HG03135 (cell line): Measurements from ENCODE around the gene NFIA.

Experiments
- ATAC-seq: cut with Tn5 transposase; IDR thresholded peaks from one replicate; pipeline ENCODE4 v1.9.1; 2021; ENCODE audit warnings: mild to moderate bottlenecking, moderate library complexity; ENCODE audit not compliant: unreplicated experiment

The NFIA gene

DNA sequence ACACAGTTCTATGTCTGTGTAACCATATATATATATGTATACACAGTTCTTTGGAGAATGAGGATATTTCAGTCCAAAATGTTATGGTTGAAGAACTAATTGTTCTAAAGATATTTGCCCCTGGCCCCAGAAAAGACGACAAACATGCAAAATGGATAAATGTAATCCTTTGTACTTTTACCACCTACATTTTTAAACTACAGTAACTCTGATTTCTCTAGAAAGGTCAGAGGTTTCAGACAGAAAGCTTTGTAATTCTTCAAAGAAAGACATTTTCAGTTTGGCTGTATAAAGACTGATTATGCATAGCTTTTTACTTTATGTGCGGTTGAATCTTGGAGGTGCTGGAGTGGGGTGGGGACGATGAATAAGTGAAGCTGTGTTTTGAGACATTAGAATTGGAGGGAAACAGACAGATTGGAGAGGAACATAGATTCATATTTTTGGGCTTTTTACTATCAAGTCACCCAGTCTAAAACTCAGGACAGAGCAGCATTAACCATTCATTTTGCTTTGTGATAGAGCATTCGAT lies 16.6 kb downstream of the NFIA start:
- no peak for ATAC-seq

- no peak for ATAC-seq
Observed at GRCh38 chr1:61100578-61100977, 18.2 kb downstream of the NFIA start.

DNA sequence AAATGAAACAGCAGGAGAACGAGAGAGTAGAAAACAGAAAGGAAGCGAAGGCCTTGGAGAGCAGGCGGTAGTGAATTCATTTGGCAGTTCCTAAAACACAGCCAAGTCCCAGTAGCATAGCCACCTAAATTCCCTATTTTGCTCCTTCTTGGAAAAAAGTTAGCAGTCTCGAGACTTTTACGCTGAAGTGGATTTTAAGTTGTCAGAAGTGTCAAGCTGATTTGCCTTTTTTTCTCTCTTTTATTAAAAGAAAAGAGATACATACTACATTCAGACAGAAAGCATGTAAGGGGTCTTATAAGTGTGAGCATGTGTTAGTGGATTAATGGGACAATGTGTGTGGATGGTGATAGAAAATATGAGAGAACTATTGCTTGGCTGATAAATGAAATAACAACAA lies 19.2 kb downstream of the NFIA start:
- no peak for ATAC-seq

- no peak for ATAC-seq
Observed at GRCh38 chr1:61102041-61102440, 19.7 kb downstream of the NFIA start.

DNA sequence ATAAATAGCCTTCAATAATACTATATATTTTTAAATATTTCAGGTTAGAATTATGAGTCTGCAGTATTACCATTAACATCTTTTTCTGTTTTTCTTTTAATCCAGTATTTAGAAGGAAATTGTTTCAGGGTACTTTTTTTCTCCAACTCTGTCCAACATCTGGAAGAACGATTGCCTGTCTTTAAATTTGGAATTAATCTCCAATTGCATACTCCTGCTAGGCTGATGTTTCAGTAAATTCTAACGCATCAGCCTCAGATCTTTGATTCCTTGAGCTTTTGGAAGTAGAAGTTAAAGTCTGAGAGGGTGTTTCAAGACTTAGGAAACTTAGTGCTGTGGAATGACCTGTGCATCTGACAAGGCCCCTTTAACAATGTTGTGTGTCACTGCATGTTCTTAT lies 20.3 kb downstream of the NFIA start:
- ATAC-seq: no peak

GRCh38 chr1:61104220-61104671 lies 21.9 kb downstream of the NFIA start:
- ATAC-seq: no peak

- no peak for ATAC-seq
Observed at GRCh38 chr1:61107638-61108037, 25.3 kb downstream of the NFIA start.

DNA sequence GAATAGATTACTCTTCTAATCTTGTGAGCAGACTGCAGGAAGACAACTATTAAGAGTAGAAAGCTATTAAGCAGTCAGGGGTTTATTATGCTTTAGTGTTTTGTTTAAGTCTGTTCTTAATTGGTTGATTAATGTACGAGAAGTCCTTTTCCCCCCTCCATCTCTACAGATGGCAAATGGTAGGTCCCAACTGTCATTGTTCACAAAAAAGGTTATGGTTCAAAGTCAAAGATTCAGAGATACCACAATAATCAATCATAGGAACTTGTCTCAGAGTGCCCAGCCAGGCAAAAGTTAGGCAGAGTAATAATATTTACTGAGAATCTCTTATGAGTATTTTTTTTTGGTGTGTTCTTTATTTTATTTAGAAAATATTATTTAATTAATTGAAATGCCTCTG lies 26.8 kb downstream of the NFIA start:
- ATAC-seq: no peak

- no peak for ATAC-seq
Observed at GRCh38 chr1:61109910-61110309, 27.5 kb downstream of the NFIA start.

DNA sequence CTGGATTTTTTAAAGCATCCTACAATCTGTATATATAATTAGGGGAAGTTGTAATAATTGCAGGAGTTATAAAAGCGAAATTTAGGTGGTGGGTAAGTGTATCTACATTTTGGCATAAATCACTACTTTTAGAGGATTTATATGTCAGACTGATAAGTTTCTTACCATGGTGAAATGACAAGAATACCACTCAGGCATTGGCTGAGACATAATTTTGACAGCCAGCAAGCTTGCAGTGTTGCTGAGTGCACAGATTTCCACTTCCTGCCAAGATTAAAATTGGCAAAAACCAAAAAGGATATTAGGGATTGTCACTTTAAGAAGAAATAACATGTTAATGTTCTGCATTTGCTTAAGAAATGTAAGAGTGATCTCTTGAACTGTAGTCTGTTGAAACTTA lies 28.2 kb downstream of the NFIA start:
- no peak for ATAC-seq

DNA sequence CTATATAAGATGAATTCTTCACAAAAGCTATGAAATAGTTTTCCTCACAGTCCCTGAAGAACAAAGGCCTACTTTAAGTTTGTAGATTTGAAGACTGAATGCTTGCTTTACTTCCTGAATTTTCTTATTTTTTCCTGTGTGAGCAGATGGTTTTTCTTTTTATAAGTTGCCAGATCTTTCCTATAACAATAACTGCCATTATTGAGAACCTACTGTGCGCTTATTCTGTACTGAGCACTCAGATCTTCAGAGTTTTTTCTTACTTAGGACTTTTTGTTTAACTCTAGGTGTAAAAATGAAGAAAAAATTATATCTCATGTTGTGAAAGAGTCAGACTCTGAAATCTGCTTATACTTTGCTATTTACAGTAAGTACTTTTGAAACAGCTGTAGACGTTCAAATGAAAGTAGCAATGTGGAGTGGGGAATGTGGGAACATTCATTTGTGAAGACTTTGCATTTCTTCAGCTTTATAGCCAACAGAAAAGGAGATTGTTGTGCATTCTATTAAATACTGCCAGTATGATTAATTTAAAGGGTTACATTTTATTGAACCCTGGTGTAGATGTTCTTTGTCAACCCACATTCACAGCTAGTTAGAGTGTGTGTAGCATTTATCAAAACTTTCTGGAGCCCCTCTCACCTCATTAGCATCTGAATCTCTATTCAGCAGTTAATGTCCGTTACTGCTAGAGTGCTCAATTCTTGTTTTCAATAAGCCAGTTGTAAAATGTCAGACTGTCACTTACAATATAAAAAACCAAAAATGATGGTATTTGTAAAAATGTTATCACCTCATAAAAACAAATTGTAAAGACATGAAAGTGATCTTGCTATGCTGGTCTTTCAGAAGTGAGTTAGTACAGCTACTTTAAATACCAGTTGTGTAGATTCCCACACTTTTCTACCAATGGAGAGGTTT lies 29.0 kb downstream of the NFIA start:
- ATAC-seq: no peak

DNA sequence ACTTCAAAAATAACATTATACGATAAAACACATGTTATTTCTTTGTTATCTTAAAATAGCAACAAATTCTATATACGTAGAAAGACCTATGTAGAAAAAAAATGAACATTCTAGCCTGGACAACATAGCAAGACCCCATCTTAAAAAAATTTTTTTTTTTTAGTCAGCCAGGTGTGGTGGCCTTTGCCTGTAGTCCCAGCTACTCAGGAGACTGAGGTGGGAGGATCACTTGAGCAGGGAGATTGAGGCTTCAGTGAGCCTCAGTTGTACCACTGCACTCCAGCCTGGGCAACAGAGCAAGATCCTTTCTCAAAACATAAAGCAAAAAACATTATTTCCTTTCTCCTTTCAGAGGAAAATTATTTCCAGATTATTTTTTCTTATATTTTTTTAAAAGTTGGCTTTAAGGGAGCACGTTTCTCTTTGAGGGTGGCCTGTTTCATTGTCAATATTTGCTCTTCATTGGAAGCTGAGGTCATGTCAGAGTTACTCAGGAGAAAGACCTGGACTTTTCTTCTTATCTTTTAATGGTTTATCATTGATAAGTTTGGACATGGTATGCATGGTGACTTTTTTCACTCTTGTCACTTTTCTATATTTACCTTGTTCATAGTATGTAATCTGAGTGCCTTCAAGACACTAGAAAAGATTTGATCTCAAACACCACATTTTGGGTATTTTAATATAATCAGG lies 32.0 kb downstream of the NFIA start:
- no peak for ATAC-seq

- ATAC-seq: no peak
Observed at GRCh38 chr1:61115436-61115835, 33.1 kb downstream of the NFIA start.

DNA sequence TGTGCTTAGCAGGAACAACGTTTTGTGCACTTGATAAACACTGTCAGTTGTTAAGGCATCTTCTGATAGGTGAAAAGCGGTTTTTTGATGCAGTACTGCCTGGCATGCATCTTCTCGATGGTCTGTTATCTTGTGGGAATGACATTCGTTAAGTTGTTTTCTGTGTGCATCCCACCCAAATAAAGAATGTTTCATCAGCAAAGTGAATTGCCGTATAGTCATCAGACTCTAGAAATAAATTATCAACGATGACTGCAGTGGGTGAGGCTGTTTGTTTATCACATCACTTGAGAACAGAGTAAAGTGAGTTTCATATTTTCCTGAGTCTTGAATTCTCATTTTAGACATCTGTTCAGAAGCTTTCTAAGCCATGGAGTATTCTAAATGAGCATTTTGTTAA lies 34.1 kb downstream of the NFIA start:
- no peak for ATAC-seq

DNA sequence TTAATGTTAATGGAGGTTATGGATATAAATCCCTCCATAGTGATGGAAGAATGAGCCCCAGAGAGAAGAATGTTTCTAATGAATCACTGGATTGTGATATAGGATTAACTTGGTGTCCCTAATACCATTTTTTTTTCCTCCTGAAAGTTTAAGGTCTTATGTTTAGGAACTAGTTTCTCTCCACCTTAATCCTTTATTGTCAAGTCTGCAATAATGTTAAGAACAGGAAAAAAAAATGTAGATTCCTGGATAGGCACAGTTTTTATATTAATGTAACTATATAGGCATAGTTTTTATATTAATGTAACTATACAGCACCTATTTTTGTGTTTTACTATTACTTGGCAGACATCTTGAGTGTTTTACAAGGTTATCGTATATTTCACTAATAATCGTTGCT lies 34.9 kb downstream of the NFIA start:
- no peak for ATAC-seq

GRCh38 chr1:61119085-61119484 lies 36.7 kb downstream of the NFIA start:
- ATAC-seq: no peak

GRCh38 chr1:61120246-61120840 lies 38.0 kb downstream of the NFIA start:
- no peak for ATAC-seq

DNA sequence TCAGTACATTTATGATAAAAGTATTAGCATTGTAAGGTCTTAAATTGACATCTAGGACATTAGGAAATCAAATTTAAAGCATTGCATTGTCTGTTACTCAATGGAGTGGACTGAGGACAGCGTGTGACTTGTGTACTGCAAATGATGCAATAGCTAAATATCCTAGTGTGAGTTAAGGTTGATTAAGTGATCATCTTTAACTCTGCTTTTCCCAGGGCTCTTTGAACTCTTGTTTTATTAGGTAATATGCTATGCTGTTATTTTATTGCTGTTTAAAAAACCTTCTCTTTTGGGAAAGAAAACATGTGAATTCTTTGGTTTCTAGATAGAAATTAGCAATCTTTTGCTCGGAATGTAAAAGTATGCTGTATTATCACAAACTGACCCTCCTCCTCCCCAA lies 38.6 kb downstream of the NFIA start:
- no peak for ATAC-seq

DNA sequence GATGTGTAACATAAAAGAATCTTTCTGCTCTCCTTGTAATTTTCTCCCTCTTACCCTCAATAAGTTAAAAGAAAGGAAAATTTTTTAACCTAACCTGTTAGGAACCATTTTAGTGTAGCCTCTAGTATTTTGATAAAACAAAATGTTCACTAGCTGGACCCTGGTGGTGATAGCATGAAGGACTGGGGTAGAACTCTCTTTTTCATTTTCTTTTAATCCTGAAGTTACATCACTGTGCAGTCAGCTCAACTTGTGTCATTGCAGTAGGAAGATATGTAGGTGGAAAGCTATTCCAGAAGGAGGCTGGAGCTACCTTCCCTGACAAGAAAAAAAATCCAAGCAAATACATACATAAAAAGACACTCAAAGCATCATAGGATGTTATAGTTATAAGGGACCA lies 39.3 kb downstream of the NFIA start:
- ATAC-seq: no peak

DNA sequence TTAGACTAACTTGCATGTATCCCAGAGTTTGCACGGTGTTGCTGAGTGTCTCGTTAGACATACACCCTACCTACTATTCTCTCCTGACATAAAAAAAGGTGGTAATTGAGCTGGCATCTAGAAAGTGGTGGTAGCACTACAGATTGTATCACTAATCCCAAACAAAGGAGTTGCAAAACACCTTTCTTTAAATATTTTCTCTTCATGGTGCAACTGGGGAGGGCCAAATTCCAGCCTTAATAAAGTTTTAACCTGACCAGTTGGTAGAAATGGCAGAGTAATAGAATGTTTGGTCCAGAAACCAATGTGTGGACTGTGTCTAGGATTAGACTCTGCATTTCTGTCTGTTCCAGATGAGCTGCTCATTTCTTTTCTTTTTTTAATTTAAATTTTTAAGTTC lies 40.0 kb downstream of the NFIA start:
- no peak for ATAC-seq

GRCh38 chr1:61123326-61123725 lies 41.0 kb downstream of the NFIA start:
- ATAC-seq: no peak

DNA sequence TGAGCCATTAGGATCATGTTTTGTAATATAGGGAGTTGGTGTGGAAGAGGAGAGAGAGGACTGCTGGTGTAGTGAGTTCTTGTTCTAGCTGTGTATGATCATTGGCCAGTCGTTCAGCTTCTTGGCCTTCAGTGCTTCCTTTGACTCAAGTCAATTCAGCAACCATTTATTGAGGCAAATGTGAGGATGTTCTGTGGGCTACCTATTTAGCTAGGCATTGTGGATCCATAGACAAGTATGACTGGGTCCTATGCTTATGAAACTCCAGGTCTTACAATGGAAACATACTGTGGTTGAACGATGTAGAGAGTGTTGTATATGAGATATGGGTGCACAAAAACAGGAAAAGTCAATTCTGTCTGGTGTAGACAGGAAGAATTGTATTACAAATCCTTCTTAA lies 41.7 kb downstream of the NFIA start:
- ATAC-seq: no peak
